HepG2 (cell line): ENCODE data around the gene LCAT. TPM values are rescaled to one million over a fixed set of nuclear protein-coding genes. Genes with fewer than 3 reads are reported as not detected.

Source experiments
- ADNP ChIP-seq: sonication (generic); formaldehyde crosslinking; IDR thresholded peaks from 2 replicates; pipeline ENCODE4 v1.4.0; 2020; ENCODE audit warnings: missing genetic modification reagents
- CCAR2 ChIP-seq: fragments of 200-400 bp; formaldehyde crosslinking; optimal IDR thresholded peaks from 2 replicates; pipeline ENCODE3; 2018; ENCODE audit warnings: low read depth, mild to moderate bottlenecking, low read length, moderate library complexity
- CEBPG ChIP-seq: IDR thresholded peaks from 2 replicates; pipeline ENCODE4 v1.6.1; 2016
- CREB1 ChIP-seq, 2 experiments: fragments of 450-650 bp in 1 of 2; IDR thresholded peaks; 2 replicates each; pipeline ENCODE4 v1.6.1; 2016 to 2017; ENCODE audit warnings: control low read depth in 1 of 2, mild to moderate bottlenecking in 1 of 2, missing compliant biosample characterization in 1 of 2, missing genetic modification characterization in 1 of 2
- FOXP1 ChIP-seq, 2 experiments: fragments of 450-650 bp in 1 of 2; IDR thresholded peaks; 2 replicates each; pipeline ENCODE4 v1.6.1; 2017 to 2018; ENCODE audit warnings: antibody characterized with exemption in 1 of 2
- HOXA3 ChIP-seq: sonication (generic); formaldehyde crosslinking; IDR thresholded peaks from 2 replicates; pipeline ENCODE4 v1.5.0; 2020; ENCODE audit warnings: missing genetic modification reagents
- IRF2 ChIP-seq: IDR thresholded peaks from 2 replicates; pipeline ENCODE4 v1.6.1; 2018; ENCODE audit warnings: missing genetic modification reagents, missing compliant biosample characterization
- MTF1 ChIP-seq: sonication (generic); formaldehyde crosslinking; IDR thresholded peaks from 2 replicates; pipeline ENCODE4 v1.5.0; 2020; ENCODE audit warnings: missing genetic modification reagents
- NCOA1 ChIP-seq: sonication (generic); formaldehyde crosslinking; IDR thresholded peaks from 2 replicates; pipeline ENCODE4 v1.9.0; 2021; ENCODE audit warnings: missing genetic modification reagents
- NFKB2 ChIP-seq: sonication (generic); formaldehyde crosslinking; IDR thresholded peaks from 2 replicates; pipeline ENCODE4 v1.4.0; 2020; ENCODE audit warnings: missing genetic modification reagents, borderline replicate concordance
- PHF8 ChIP-seq: sonication (generic); formaldehyde crosslinking; IDR thresholded peaks from 2 replicates; pipeline ENCODE4 v1.5.0; 2020; ENCODE audit warnings: missing genetic modification reagents
- RXRA ChIP-seq: sonication (generic); formaldehyde crosslinking; IDR thresholded peaks from 2 replicates; pipeline ENCODE4 v1.5.1; 2020; ENCODE audit warnings: missing genetic modification reagents
- SP5 ChIP-seq: IDR thresholded peaks from 2 replicates; pipeline ENCODE4 v1.6.1; 2016; ENCODE audit warnings: low read depth, borderline replicate concordance
- TBL1XR1 ChIP-seq: fragments of 150-350 bp; IDR thresholded peaks from 2 replicates; pipeline ENCODE4 v1.6.1; 2014; ENCODE audit warnings: borderline replicate concordance, low read length; ENCODE audit not compliant: partially characterized antibody
- ZMYM2 ChIP-seq: sonication (generic); formaldehyde crosslinking; IDR thresholded peaks from 2 replicates; pipeline ENCODE4 v1.8.0; 2022; ENCODE audit warnings: mild to moderate bottlenecking, missing genetic modification reagents
- ZMYM3 ChIP-seq: sonication (generic); formaldehyde crosslinking; IDR thresholded peaks from 2 replicates; pipeline ENCODE4 v1.5.1; 2020; ENCODE audit warnings: mild to moderate bottlenecking, missing genetic modification reagents
- ZNF121 ChIP-seq: sonication (generic); formaldehyde crosslinking; IDR thresholded peaks from 2 replicates; pipeline ENCODE4 v1.5.0; 2020; ENCODE audit warnings: mild to moderate bottlenecking, missing genetic modification reagents
- ZNF616 ChIP-seq: sonication (generic); formaldehyde crosslinking; IDR thresholded peaks from 2 replicates; pipeline ENCODE4 v1.5.0; 2020; ENCODE audit warnings: low read depth, mild to moderate bottlenecking, missing genetic modification reagents
- ZNF770 ChIP-seq: sonication (generic); formaldehyde crosslinking; IDR thresholded peaks from 2 replicates; pipeline ENCODE4 v1.5.0; 2020; ENCODE audit warnings: mild to moderate bottlenecking, missing genetic modification reagents
- ZNF878 ChIP-seq: sonication (generic); formaldehyde crosslinking; IDR thresholded peaks from 2 replicates; pipeline ENCODE4 v1.8.1; 2023; ENCODE audit warnings: mild to moderate bottlenecking, missing genetic modification reagents, moderate library complexity
- polyA plus RNA-seq, 8 experiments: library from polyadenylated mRNA; depleted of rRNA in 3 of 8; stranded (reverse) in 7 of 8; unstranded in 1 of 8; fragments of >200 nt; fragmentation: Illumina TruSeq in 4 of 8; extraction: Trizol in 4 of 8; gene quantifications; 2 replicates each; pipeline versions ENCODE4 v1.2.1 to v1.2.3, GENCODE V29; 2011 to 2016; ENCODE audit warnings: low read depth in 4 of 8, missing spikeins in 1 of 8, mixed read lengths in 1 of 8; ENCODE audit not compliant: insufficient read depth in 1 of 8
- total RNA-seq, 5 experiments: library from RNA; depleted of rRNA; stranded (reverse); fragments of >200 nt; fragmentation: Illumina TruSeq; extraction: Trizol; gene quantifications; 2 replicates each; pipeline ENCODE4 v1.2.3, GENCODE V29; 2016; ENCODE audit warnings: low read depth in 1 of 5
- TF ChIP-seq, protein P1 (sequence below): sonication (generic); formaldehyde crosslinking; conservative IDR thresholded peaks from 2 replicates; pipeline ENCODE4 v1.4.0; 2020; ENCODE audit warnings: mild to moderate bottlenecking, missing genetic modification reagents, moderate library complexity
- TF ChIP-seq, protein P2 (sequence below): sonication (generic); formaldehyde crosslinking; IDR thresholded peaks from 2 replicates; pipeline ENCODE4 v1.4.0; 2020; ENCODE audit warnings: low read depth, mild to moderate bottlenecking, missing genetic modification reagents
- TF ChIP-seq, protein P3 (sequence below): sonication (generic); formaldehyde crosslinking; IDR thresholded peaks from 2 replicates; pipeline ENCODE4 v1.4.0; 2020; ENCODE audit warnings: missing genetic modification reagents

The LCAT gene
- total and polyA plus RNA-seq, 2 of the 13 experiments (the other 11 are each of a cell fraction or from before 2014, with no cell fraction given): 36.1 to 38.9 TPM

- TF ChIP-seq, protein P1, sequence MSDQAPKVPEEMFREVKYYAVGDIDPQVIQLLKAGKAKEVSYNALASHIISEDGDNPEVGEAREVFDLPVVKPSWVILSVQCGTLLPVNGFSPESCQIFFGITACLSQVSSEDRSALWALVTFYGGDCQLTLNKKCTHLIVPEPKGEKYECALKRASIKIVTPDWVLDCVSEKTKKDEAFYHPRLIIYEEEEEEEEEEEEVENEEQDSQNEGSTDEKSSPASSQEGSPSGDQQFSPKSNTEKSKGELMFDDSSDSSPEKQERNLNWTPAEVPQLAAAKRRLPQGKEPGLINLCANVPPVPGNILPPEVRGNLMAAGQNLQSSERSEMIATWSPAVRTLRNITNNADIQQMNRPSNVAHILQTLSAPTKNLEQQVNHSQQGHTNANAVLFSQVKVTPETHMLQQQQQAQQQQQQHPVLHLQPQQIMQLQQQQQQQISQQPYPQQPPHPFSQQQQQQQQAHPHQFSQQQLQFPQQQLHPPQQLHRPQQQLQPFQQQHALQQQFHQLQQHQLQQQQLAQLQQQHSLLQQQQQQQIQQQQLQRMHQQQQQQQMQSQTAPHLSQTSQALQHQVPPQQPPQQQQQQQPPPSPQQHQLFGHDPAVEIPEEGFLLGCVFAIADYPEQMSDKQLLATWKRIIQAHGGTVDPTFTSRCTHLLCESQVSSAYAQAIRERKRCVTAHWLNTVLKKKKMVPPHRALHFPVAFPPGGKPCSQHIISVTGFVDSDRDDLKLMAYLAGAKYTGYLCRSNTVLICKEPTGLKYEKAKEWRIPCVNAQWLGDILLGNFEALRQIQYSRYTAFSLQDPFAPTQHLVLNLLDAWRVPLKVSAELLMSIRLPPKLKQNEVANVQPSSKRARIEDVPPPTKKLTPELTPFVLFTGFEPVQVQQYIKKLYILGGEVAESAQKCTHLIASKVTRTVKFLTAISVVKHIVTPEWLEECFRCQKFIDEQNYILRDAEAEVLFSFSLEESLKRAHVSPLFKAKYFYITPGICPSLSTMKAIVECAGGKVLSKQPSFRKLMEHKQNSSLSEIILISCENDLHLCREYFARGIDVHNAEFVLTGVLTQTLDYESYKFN: peak; percentile 41
- TF ChIP-seq ADNP (CRISPR knock-in tag): peak; percentile 78
- no peak for TF ChIP-seq CCAR2
- peak; percentile 83 for TF ChIP-seq SP5 (CRISPR knock-in tag)
- TF ChIP-seq PHF8 (CRISPR knock-in tag): no peak
- peak; percentile 99 for TF ChIP-seq ZNF121 (CRISPR knock-in tag)
- TF ChIP-seq NCOA1: no peak
- 0 out of 2 replicates have a peak, but pooled peaks have one; percentile 14 for TF ChIP-seq IRF2 (CRISPR knock-in tag)
- TF ChIP-seq ZMYM2 (CRISPR knock-in tag): peak; percentile 56; the same call in 1 of the 2 replicates
- TF ChIP-seq RXRA (CRISPR knock-in tag): peak; percentile 17; the same call in 1 of the 2 replicates
- no peak for TF ChIP-seq TBL1XR1
- TF ChIP-seq HOXA3 (CRISPR knock-in tag): peak; percentile 34
- TF ChIP-seq ZNF878 (CRISPR knock-in tag): no peak
- TF ChIP-seq, protein P2, sequence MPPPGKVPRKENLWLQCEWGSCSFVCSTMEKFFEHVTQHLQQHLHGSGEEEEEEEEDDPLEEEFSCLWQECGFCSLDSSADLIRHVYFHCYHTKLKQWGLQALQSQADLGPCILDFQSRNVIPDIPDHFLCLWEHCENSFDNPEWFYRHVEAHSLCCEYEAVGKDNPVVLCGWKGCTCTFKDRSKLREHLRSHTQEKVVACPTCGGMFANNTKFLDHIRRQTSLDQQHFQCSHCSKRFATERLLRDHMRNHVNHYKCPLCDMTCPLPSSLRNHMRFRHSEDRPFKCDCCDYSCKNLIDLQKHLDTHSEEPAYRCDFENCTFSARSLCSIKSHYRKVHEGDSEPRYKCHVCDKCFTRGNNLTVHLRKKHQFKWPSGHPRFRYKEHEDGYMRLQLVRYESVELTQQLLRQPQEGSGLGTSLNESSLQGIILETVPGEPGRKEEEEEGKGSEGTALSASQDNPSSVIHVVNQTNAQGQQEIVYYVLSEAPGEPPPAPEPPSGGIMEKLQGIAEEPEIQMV (CRISPR knock-in tag): 0 out of 2 replicates have a peak, but pooled peaks have one; percentile 12
- TF ChIP-seq CREB1 (IDR thresholded peaks at IDR 0.05): no peak
- peak; percentile 42; the same call in 1 of the 2 replicates for TF ChIP-seq CREB1 (CRISPR knock-in tag; IDR thresholded peaks at IDR 0.05)
- TF ChIP-seq ZMYM3 (CRISPR knock-in tag): peak; percentile 78
- TF ChIP-seq MTF1 (CRISPR knock-in tag): peak; percentile 30; the same call in 1 of the 2 replicates
- TF ChIP-seq ZNF616 (CRISPR knock-in tag): no peak
- TF ChIP-seq ZNF770 (CRISPR knock-in tag): peak; percentile 99
- no peak for TF ChIP-seq FOXP1 (IDR thresholded peaks at IDR 0.05)
- 0 out of 2 replicates have a peak, but pooled peaks have one; percentile 28 for TF ChIP-seq FOXP1 (CRISPR knock-in tag; IDR thresholded peaks at IDR 0.05)
- TF ChIP-seq, protein P3, sequence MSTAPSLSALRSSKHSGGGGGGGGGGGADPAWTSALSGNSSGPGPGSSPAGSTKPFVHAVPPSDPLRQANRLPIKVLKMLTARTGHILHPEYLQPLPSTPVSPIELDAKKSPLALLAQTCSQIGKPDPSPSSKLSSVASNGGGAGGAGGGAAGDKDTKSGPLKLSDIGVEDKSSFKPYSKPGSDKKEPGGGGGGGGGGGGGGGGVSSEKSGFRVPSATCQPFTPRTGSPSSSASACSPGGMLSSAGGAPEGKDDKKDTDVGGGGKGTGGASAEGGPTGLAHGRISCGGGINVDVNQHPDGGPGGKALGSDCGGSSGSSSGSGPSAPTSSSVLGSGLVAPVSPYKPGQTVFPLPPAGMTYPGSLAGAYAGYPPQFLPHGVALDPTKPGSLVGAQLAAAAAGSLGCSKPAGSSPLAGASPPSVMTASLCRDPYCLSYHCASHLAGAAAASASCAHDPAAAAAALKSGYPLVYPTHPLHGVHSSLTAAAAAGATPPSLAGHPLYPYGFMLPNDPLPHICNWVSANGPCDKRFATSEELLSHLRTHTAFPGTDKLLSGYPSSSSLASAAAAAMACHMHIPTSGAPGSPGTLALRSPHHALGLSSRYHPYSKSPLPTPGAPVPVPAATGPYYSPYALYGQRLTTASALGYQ (CRISPR knock-in tag): peak; percentile 22; the same call in 1 of the 2 replicates
- TF ChIP-seq CEBPG (CRISPR knock-in tag): 0 out of 2 replicates have a peak, but pooled peaks have one; percentile 21
- no peak for TF ChIP-seq NFKB2 (CRISPR knock-in tag)
Measured at GRCh38 chr16:67901734-67902133, 42.2 kb downstream of the LCAT start (continued).
